Endothelial cell of umbilical vein (primary cell): ENCODE measurements around the gene APOC3. TPM values are rescaled to one million over a fixed set of nuclear protein-coding genes. Genes with fewer than 3 reads are reported as not detected.

ENCODE experiments used
- BruUV-seq: library from RNA; stranded (reverse); fragments of 400-500 nt; replicated peaks from 2 replicates; lab custom pipeline; 2021; lab: Mats Ljungman, UMichigan
- CTCF ChIA-PET: fragments of 300-600, 350-600 bp; sonication (Branson Sonifier 250); formaldehyde crosslinking; loops from one replicate; lab custom pipeline; 2021; ENCODE audit warnings: antibody characterized with exemption, inconsistent platforms; lab: Charles Lee
- POLR2A ChIA-PET: fragments of 300-600, 350-600 bp; sonication (Branson Sonifier 250); formaldehyde crosslinking; loops from one replicate; lab custom pipeline; 2021; ENCODE audit warnings: antibody characterized with exemption, inconsistent platforms; lab: Charles Lee
- DNase-seq: peaks from one replicate; pipeline ENCODE4 v3.0.0-alpha.2; 2011; ENCODE audit warnings: low read depth, low spot score
- FAIRE-seq: peaks from 2 replicates; lab custom pipeline; 2011; peaks lifted over from hg19 to GRCh38; lab: Jason Lieb, UNC
- H2AFZ ChIP-seq: 2 replicates; pipeline ENCODE4 v1.6.0; 2012; ENCODE audit warnings: low read depth, low read length, control low read depth, inconsistent platforms
- H3K27ac ChIP-seq: 2 replicates; pipeline ENCODE4 v1.5.1; 2011; ENCODE audit warnings: low read depth, mild to moderate bottlenecking, control low read depth, low read length, moderate library complexity; ENCODE audit not compliant: insufficient read depth
- H3K27me3 ChIP-seq, 2 experiments: 2 replicates each; pipeline versions ENCODE4 v1.6.0 to v1.6.1; 2011; ENCODE audit warnings: low read length in 2 of 2, mixed read lengths in 1 of 2; ENCODE audit not compliant: control insufficient read depth in 2 of 2, insufficient read depth in 2 of 2
- H3K36me3 ChIP-seq, 2 experiments: 2 replicates in 1 of 2; 3 replicates in 1 of 2; pipeline ENCODE4 v1.5.1; 2011; ENCODE audit warnings: low read length in 2 of 2, mild to moderate bottlenecking in 1 of 2, moderate library complexity in 1 of 2; ENCODE audit not compliant: control insufficient read depth in 2 of 2, insufficient read depth in 2 of 2; ENCODE audit errors: extremely low read depth in 1 of 2
- H3K4me1 ChIP-seq: 3 replicates; pipeline ENCODE4 v1.5.1; 2011; ENCODE audit warnings: mild to moderate bottlenecking, low read length; ENCODE audit not compliant: control insufficient read depth, insufficient read depth; ENCODE audit errors: extremely low read depth
- H3K4me2 ChIP-seq: 2 replicates; pipeline ENCODE4 v1.6.1; 2011; ENCODE audit warnings: low read length, control low read depth, mixed read lengths; ENCODE audit not compliant: insufficient read depth
- H3K4me3 ChIP-seq, 3 experiments: fragments of 200-600 bp in 1 of 3; sonication (generic), shearing (Covaris generic) in 1 of 3; replicated peaks in 1 of 3; 2 replicates each; pipeline ENCODE4 v1.5.1; 2011 to 2016; ENCODE audit warnings: control low read depth in 3 of 3, low read length in 3 of 3, mild to moderate bottlenecking in 2 of 3, inconsistent platforms in 1 of 3, low read depth in 1 of 3, moderate library complexity in 1 of 3; ENCODE audit not compliant: insufficient read depth in 1 of 3
- H3K79me2 ChIP-seq: 2 replicates; pipeline ENCODE4 v1.6.0; 2012; ENCODE audit warnings: low read length, inconsistent platforms; ENCODE audit not compliant: control insufficient read depth, insufficient read depth
- H3K9ac ChIP-seq: replicated peaks from 2 replicates; pipeline ENCODE3; 2011; ENCODE audit warnings: low read length, control low read depth; ENCODE audit not compliant: insufficient read depth; ENCODE audit errors: extremely low read depth
- H3K9me1 ChIP-seq: replicated peaks from 3 replicates; pipeline ENCODE4 v1.6.0; 2011; ENCODE audit warnings: mild to moderate bottlenecking, low read length; ENCODE audit not compliant: control insufficient read depth, insufficient read depth; ENCODE audit errors: extremely low read depth
- H3K9me3 ChIP-seq: replicated peaks from 2 replicates; pipeline ENCODE4 v1.5.1; 2012; ENCODE audit warnings: low read length, inconsistent platforms; ENCODE audit not compliant: control insufficient read depth, insufficient read depth
- H4K20me1 ChIP-seq: replicated peaks from 2 replicates; pipeline ENCODE3; 2011; ENCODE audit warnings: mild to moderate bottlenecking, low read length; ENCODE audit not compliant: control insufficient read depth, insufficient read depth; ENCODE audit errors: extremely low read depth
- CTCF ChIP-seq, 2 donors: IDR thresholded peaks; 1 replicate in 1 of 2; 2 replicates in 1 of 2; pipeline ENCODE4 v1.5.1; 2011; ENCODE audit warnings: low read length in 2 of 2, mild to moderate bottlenecking in 2 of 2, moderate library complexity in 2 of 2, control low read depth in 1 of 2, inconsistent platforms in 1 of 2, low read depth in 1 of 2; ENCODE audit not compliant: insufficient read depth in 1 of 2; ENCODE audit errors: extremely low read depth in 1 of 2
- EZH2 ChIP-seq: IDR thresholded peaks from 2 replicates; pipeline ENCODE4 v1.6.1; 2012; ENCODE audit warnings: borderline replicate concordance, low read depth, mild to moderate bottlenecking, moderate library complexity, low read length, inconsistent platforms; ENCODE audit not compliant: severe bottlenecking
- FOS ChIP-seq: IDR thresholded peaks from 2 replicates; pipeline ENCODE4 v1.6.1; 2011; ENCODE audit warnings: mild to moderate bottlenecking, low read length, moderate library complexity, borderline replicate concordance; ENCODE audit not compliant: insufficient read depth
- GATA2 ChIP-seq: IDR thresholded peaks from 2 replicates; pipeline ENCODE4 v1.7.0; 2011; ENCODE audit warnings: low read depth, mild to moderate bottlenecking, moderate library complexity, mixed read lengths, low read length; ENCODE audit not compliant: insufficient read length, insufficient read depth
- JUN ChIP-seq: IDR thresholded peaks from 2 replicates; pipeline ENCODE4 v1.6.1; 2011; ENCODE audit warnings: borderline replicate concordance, low read depth; ENCODE audit not compliant: insufficient read length, insufficient read depth
- MYC ChIP-seq: IDR thresholded peaks from one replicate; pipeline ENCODE4 v1.6.1; 2011; ENCODE audit warnings: mild to moderate bottlenecking, low read depth, low read length
- POLR2A ChIP-seq: IDR thresholded peaks from 2 replicates; pipeline ENCODE4 v1.6.1; 2012; ENCODE audit warnings: low read depth, mild to moderate bottlenecking, control low read depth, low read length
- POLR2AphosphoS5 ChIP-seq: IDR thresholded peaks from 2 replicates; pipeline ENCODE4 v1.6.1; 2012; ENCODE audit warnings: low read depth, mild to moderate bottlenecking, control low read depth, low read length, moderate library complexity; ENCODE audit not compliant: insufficient read depth
- dilution Hi-C: fragments of 300-500 bp; cut with MboI; formaldehyde crosslinking; loops from one replicate; pipeline ENCODE4 v1.15.0; 2019; ENCODE audit warnings: low sequenced_read_pairs; ENCODE audit not compliant: extremely low pct_ligation_motif_present
- intact Hi-C: fragments of 100-400 bp; cut with micrococcal nuclease; formaldehyde crosslinking; loops from one replicate; pipeline ENCODE4 v1.10.0; 2022
- polyA plus RNA-seq, 4 experiments: library from polyadenylated mRNA; depleted of rRNA in 3 of 4; stranded (reverse) in 3 of 4; unstranded in 1 of 4; fragments of >200 nt; gene quantifications; 2 replicates each; pipeline versions ENCODE4 v1.2.1 to v1.2.3, GENCODE V29; 2011 to 2012; ENCODE audit warnings: missing spikeins in 1 of 4
- total RNA-seq: library from RNA; stranded (reverse); gene quantifications from 2 replicates; pipeline ENCODE4 v1.2.3, GENCODE V29; 2021
- TF ChIP-seq, protein P1 (sequence below): IDR thresholded peaks from 2 replicates; pipeline ENCODE4 v1.6.1; 2011; ENCODE audit not compliant: insufficient read depth, insufficient read length

APOC3 gene
- total and polyA plus RNA-seq, 2 donors (not counting 3 experiments of a cell fraction or from before 2014, with no cell fraction given), result not detected

DNA sequence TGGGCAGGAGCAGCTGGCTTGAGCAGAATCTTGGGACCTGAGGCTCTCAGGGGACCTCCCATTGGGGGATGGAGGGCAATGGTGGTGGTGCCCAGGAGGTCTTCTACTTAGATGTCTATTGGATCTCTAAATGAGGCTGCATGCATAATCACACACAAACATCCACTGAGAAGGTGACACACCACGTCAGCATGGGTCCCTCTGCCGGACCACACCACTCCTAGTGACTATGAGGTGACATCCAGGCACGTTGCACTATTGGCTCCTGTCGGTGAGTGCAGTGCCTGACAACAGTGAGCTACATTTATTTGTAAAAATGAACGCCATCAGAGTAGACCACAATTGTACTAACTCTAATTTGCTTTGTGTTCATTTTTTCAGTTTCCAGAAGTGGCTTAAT lies 4.3 kb upstream of the APOC3 start:
- dilution Hi-C loops (no loop called here), intact Hi-C loops (no loop called here)
- TF ChIP-seq POLR2AphosphoS5 (no peak), FOS (no peak)
- Histone ChIP-seq H3K9me1 (no peaks in the 10 kb centered on the region), H3K4me3 (no peak overlapping the region), H2AFZ (no peak overlapping the region), H3K9ac (no peak overlapping the region), H3K4me1 (no peaks in the 10 kb centered on the region), H3K79me2 (no peaks in the 10 kb centered on the region), H3K27me3 (no peaks in the 10 kb centered on the region), H3K27ac (no peak overlapping the region), H4K20me1 (no peaks in the 10 kb centered on the region), H3K9me3 (no peaks in the 10 kb centered on the region), H3K36me3 (no peaks in the 10 kb centered on the region), H3K4me2 (no peak overlapping the region)
- CTCF ChIA-PET, result interaction anchor here (3.7 kb wide), 1 partner anchor 11 kb away, joined by 22 read pairs; the partner anchor contains the start of gene APOA1
- no peak for FAIRE-seq
- POLR2A ChIA-PET, result no interaction called here
- BruUV-seq, result no TSS peak
- no peak for DNase-seq

DNA sequence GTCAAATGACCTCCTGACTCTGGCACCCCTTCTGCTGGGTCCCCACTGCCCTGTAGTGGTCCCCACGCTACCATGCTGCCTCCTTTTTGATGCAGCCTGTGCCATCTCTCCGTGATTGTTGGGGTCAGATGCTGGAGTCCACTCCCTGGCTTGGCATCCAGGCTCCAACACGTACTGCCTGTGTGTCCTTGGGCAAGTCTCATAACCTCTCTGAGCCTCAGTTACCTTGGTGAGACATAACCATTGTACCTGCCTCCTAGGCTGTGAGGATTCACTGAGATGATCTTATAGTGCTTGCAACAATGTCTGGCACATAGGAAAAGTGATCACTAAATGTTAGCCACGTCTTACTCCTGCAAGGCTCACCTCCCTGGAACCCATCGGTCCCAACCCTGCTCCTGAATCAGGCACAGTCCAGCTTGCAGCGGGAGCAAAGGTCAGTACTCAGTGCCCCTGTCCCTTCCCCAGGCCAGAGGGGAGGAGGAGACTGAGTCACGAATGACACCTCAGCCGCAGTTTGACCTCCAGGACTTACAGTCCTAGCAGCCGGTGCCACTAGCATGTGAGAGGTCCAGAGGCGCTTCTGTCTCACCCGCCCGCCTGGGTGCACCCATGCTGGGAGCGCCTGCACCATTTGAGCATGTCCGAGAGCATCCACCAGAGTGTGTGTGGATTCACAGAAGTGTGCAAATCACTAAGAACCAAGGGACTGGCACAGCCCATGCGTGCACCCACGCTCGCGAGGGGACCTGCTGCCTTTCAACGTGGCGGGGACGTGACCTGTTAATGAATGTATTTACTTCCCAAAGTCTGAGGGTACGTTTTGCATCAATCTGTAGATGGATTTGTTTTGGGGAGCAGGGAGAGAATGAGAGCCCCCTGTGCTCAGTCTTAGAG lies 3.6 kb upstream of the APOC3 start:
- no peaks in the 10 kb centered on the region for H3K36me3 ChIP-seq
- H3K9me3 ChIP-seq, result no peaks in the 10 kb centered on the region
- FAIRE-seq, result no peak
- no peak overlapping the region for H2AFZ ChIP-seq
- no peak overlapping the region for H3K9ac ChIP-seq
- intact Hi-C loops, result no loop called here
- ChIA-PET POLR2A (no interaction called here), CTCF (interaction anchor here (0.7 to 3.7 kb wide), 2 partner anchors 10 kb away, joined by 4 to 22 read pairs; partner anchors contain the start of gene APOA1)
- no peaks in the 10 kb centered on the region for H3K9me1 ChIP-seq
- TF ChIP-seq JUN (no peak), GATA2 (no peak), FOS (no peak), MYC (no peak), POLR2AphosphoS5 (no peak), POLR2A (no peak), CTCF (IDR thresholded peaks at IDR 0.05; ENCODE audit: extremely low read depth in 1 of 2, insufficient read depth in 1 of 2, low read depth in 1 of 2, low read length in 2 of 2) (no peak), EZH2 (no peak)
- TF ChIP-seq, protein P1, sequence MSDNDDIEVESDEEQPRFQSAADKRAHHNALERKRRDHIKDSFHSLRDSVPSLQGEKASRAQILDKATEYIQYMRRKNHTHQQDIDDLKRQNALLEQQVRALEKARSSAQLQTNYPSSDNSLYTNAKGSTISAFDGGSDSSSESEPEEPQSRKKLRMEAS, result no peak
- H3K4me3 ChIP-seq, result no peak overlapping the region
- no peaks in the 10 kb centered on the region for H4K20me1 ChIP-seq
- no peak overlapping the region for H3K4me2 ChIP-seq
- H3K4me1 ChIP-seq, result no peaks in the 10 kb centered on the region
- no peak overlapping the region for H3K27ac ChIP-seq
- no peaks in the 10 kb centered on the region for H3K79me2 ChIP-seq
- no peaks in the 10 kb centered on the region for H3K27me3 ChIP-seq
- dilution Hi-C loops, result no loop called here
- no peak for DNase-seq
- no TSS peak for BruUV-seq
